Gastroesophageal sphincter (tissue), 3 donors: ENCODE data around the gene TRIM59.

Experiments used
- POLR2A ChIP-seq, 2 donors: fragments of 450-650 bp; IDR thresholded peaks; one replicate each; pipeline ENCODE4 v1.6.1; 2017; ENCODE audit warnings: antibody characterized with exemption in 2 of 2, mild to moderate bottlenecking in 2 of 2, moderate library complexity in 1 of 2
- POLR2AphosphoS5 ChIP-seq: sonication (generic); formaldehyde crosslinking; IDR thresholded peaks from one replicate; pipeline ENCODE4 v1.6.1; 2017; ENCODE audit warnings: antibody characterized with exemption
- TF ChIP-seq, protein P1 (sequence below), 4 experiments: fragments of 200-600 bp in 2 of 4; fragments of 450-650 bp in 2 of 4; sonication (generic) in 1 of 4; IDR thresholded peaks; one replicate each; pipeline ENCODE4 v1.5.1; 2017 to 2019; ENCODE audit warnings: antibody characterized with exemption in 4 of 4, mild to moderate bottlenecking in 2 of 4, moderate library complexity in 2 of 4

DNA sequence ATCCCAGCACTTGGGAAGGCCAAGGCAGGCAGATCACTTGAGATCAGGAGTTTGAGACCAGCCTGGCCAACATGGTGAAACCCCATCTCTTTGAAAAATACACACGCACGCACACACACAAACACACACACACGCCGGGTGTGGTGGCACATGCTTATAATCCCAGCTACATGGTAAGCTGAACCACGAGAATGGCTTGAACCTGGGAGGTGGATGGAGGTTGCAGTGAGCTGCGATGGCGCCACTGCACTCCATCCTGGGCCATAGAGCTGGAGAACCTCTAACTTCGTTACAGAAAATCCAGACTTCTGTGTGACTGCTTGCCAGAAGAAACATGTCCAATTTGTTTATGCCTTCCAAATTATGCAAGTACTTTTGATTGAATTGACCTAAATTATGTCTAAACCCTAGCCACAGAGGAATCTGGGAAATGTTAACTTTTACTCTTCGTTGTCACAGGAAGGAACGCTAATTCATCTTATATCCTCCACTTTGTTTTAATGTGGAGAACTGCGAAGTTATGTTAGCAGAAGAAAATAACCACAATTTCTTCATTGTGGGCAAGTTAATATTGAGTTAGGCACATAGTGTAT lies 21.7 kb downstream of the TRIM59 start:
- TF ChIP-seq, protein P1, sequence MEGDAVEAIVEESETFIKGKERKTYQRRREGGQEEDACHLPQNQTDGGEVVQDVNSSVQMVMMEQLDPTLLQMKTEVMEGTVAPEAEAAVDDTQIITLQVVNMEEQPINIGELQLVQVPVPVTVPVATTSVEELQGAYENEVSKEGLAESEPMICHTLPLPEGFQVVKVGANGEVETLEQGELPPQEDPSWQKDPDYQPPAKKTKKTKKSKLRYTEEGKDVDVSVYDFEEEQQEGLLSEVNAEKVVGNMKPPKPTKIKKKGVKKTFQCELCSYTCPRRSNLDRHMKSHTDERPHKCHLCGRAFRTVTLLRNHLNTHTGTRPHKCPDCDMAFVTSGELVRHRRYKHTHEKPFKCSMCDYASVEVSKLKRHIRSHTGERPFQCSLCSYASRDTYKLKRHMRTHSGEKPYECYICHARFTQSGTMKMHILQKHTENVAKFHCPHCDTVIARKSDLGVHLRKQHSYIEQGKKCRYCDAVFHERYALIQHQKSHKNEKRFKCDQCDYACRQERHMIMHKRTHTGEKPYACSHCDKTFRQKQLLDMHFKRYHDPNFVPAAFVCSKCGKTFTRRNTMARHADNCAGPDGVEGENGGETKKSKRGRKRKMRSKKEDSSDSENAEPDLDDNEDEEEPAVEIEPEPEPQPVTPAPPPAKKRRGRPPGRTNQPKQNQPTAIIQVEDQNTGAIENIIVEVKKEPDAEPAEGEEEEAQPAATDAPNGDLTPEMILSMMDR (IDR thresholded peaks at IDR 0.05): no peak
- TF ChIP-seq POLR2AphosphoS5: no peak
- TF ChIP-seq POLR2A (IDR thresholded peaks at IDR 0.05): no peak
